ENCODE data around the gene UBR1. TPM values are rescaled to one million over a fixed set of nuclear protein-coding genes. Genes with fewer than 3 reads are reported as not detected.
A peak's percentile ranks its signal among the peaks of the same experiment; 100 is the strongest.

The UBR1 gene
- total RNA-seq, 1 donor = 35.5 TPM

DNA sequence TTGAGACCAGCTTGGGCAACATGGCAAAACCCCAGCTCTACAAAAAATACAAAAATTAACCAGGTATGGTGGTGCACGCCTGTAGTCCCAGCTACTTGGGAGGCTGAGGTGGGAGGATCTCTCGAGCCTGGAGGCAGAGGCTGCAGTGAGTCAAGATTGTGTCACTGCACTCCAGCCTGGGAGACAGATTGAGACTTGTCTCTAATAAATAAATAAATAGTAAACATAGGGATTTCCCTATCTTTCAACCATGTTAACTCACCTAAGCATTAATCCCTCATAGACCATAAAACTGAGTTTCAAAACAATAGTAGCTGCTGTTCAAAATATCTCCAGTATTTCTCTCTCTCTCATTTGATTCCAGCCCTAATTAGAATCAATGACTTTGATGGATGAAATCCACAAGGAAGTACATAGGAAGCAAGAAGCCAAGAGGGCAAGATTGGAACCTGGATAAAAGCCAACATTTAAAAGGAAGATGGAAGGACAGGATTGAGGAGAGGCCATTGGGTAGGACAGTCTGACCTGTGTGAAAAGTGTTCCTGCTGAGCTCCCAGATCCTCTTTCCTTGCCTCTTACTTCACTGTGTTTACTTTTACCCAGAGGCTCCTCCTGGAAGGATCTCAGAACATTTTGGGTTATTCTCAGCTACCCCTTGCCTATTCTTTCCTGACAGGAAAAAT, 172.9 kb downstream of the UBR1 start:
- H3K79me2 ChIP-seq (ENCODE audit: insufficient read depth, low read length) = no peaks in the 10 kb centered on the region
- no peak for DNase-seq (ENCODE audit: insufficient read length, low spot score, missing footprints)

GRCh38 chr15:42931702-42932486, 173.9 kb downstream of the UBR1 start:
- Histone ChIP-seq H3K27me3 (ENCODE audit: insufficient read depth, low read length) (no peaks in the 10 kb centered on the region), H3K27ac (ENCODE audit: low read depth, low read length) (no peak overlapping the region), H3K4me2 (ENCODE audit: insufficient read depth, low read length) (no peak overlapping the region), H3K4me3 (ENCODE audit: insufficient read depth, low read length) (no peak overlapping the region), H3K79me2 (ENCODE audit: insufficient read depth, low read length) (no peaks in the 10 kb centered on the region), H3K4me1 (ENCODE audit: insufficient read depth, low read length) (no peaks in the 10 kb centered on the region), H4K20me1 (ENCODE audit: insufficient read depth, low read length) (no peaks in the 10 kb centered on the region), H3K36me3 (ENCODE audit: insufficient read depth, low read length) (no peaks in the 10 kb centered on the region), H2AFZ (ENCODE audit: low read length) (no peak overlapping the region), H3K9me3 (ENCODE audit: low read depth, low read length) (no peaks in the 10 kb centered on the region)
- TF ChIP-seq CTCF (IDR thresholded peaks at IDR 0.05; ENCODE audit: extremely low read depth, low read depth, low read length) = no peak
- DNase-seq (ENCODE audit: insufficient read length, low spot score, missing footprints) = no peak

More for the DNA sequence above, 172.9 kb downstream of the UBR1 start:
- no peaks in the 10 kb centered on the region for H3K4me1 ChIP-seq (ENCODE audit: insufficient read depth, low read length)
- no peaks in the 10 kb centered on the region for H3K27me3 ChIP-seq (ENCODE audit: insufficient read depth, low read length)
- no peaks in the 10 kb centered on the region for H3K36me3 ChIP-seq (ENCODE audit: insufficient read depth, low read length)
- no peaks in the 10 kb centered on the region for H4K20me1 ChIP-seq (ENCODE audit: insufficient read depth, low read length)
- no peak for TF ChIP-seq CTCF (IDR thresholded peaks at IDR 0.05; ENCODE audit: extremely low read depth, low read depth, low read length)
- no peak overlapping the region for H3K4me2 ChIP-seq (ENCODE audit: insufficient read depth, low read length)
- H3K4me3 ChIP-seq (ENCODE audit: insufficient read depth, low read length) = no peak overlapping the region
- H3K27ac ChIP-seq (ENCODE audit: low read depth, low read length) = no peak overlapping the region
- H3K9me3 ChIP-seq (ENCODE audit: low read depth, low read length) = no peaks in the 10 kb centered on the region
- no peak overlapping the region for H2AFZ ChIP-seq (ENCODE audit: low read length)

DNA sequence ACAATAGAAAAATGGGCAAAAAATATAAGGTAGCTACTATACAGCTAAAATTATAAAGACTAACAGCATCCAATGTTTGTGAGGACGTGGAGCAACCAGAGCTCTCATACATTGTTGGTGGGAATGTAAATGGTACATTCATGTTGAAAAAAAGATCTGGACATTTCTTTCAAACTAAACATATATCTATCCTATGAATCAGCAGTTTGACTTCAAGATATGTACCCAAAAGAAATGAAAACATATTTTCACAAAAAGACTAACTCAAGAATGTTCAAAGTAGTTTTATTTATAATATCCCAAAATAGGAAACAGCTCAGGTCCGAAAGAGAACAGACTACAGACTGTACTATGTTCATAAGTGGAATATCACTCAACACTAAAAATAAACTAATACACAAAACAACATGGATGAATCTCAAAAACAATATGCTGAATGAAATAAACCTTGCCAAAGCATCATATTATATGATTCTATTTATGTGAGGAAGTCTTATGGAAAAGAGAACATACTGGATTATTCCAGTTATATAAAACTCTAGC, 176.5 kb downstream of the UBR1 start:
- no peaks in the 10 kb centered on the region for H3K79me2 ChIP-seq (ENCODE audit: insufficient read depth, low read length)
- H2AFZ ChIP-seq (ENCODE audit: low read length) = no peak overlapping the region
- no peak overlapping the region for H3K27ac ChIP-seq (ENCODE audit: low read depth, low read length)
- no peak overlapping the region for H3K4me2 ChIP-seq (ENCODE audit: insufficient read depth, low read length)
- no peak for DNase-seq (ENCODE audit: insufficient read length, low spot score, missing footprints)
- no peaks in the 10 kb centered on the region for H3K27me3 ChIP-seq (ENCODE audit: insufficient read depth, low read length)
- no peaks in the 10 kb centered on the region for H3K9me3 ChIP-seq (ENCODE audit: low read depth, low read length)
- H3K36me3 ChIP-seq (ENCODE audit: insufficient read depth, low read length) = no peaks in the 10 kb centered on the region
- no peaks in the 10 kb centered on the region for H4K20me1 ChIP-seq (ENCODE audit: insufficient read depth, low read length)
- TF ChIP-seq CTCF (IDR thresholded peaks at IDR 0.05; ENCODE audit: extremely low read depth, low read depth, low read length) = no peak
- no peak overlapping the region for H3K4me3 ChIP-seq (ENCODE audit: insufficient read depth, low read length)
- H3K4me1 ChIP-seq (ENCODE audit: insufficient read depth, low read length) = no peaks in the 10 kb centered on the region

- Histone ChIP-seq H3K4me1 (ENCODE audit: insufficient read depth, low read length) (peaks cover 12% of the 10 kb centered on the region), H2AFZ (ENCODE audit: low read length) (peak overlapping the region; percentile 100), H3K79me2 (ENCODE audit: insufficient read depth, low read length) (peaks cover 17% of the 10 kb centered on the region), H3K4me3 (ENCODE audit: insufficient read depth, low read length) (peak overlapping the region; percentile 83), H4K20me1 (ENCODE audit: insufficient read depth, low read length) (no peaks in the 10 kb centered on the region), H3K9me3 (ENCODE audit: low read depth, low read length) (no peaks in the 10 kb centered on the region), H3K4me2 (ENCODE audit: insufficient read depth, low read length) (peak overlapping the region; percentile 99), H3K27me3 (ENCODE audit: insufficient read depth, low read length) (no peaks in the 10 kb centered on the region), H3K27ac (ENCODE audit: low read depth, low read length) (peak overlapping the region; percentile 47), H3K36me3 (ENCODE audit: insufficient read depth, low read length) (no peaks in the 10 kb centered on the region)
- DNase-seq (ENCODE audit: insufficient read length, low spot score, missing footprints) = no peak
- no peak for TF ChIP-seq CTCF (IDR thresholded peaks at IDR 0.05; ENCODE audit: extremely low read depth, low read depth, low read length)
Observed at GRCh38 chr15:42921342-42921731, 184.5 kb downstream of the UBR1 start.

Data from osteoblast (primary cell).